GM10266 (cell line): ENCODE results near the gene DDX49.
A peak's percentile ranks its signal among the peaks of the same experiment; 100 is the strongest.

Experiments
- DNase-seq: peaks from one replicate; pipeline ENCODE4 v3.0.0; 2012; ENCODE audit errors: extremely low spot score
- TF ChIP-seq, protein P1 (sequence below): IDR thresholded peaks from 2 replicates; pipeline ENCODE4 v1.5.1; 2012; ENCODE audit warnings: mild to moderate bottlenecking, low read depth; ENCODE audit not compliant: control insufficient read depth, insufficient read depth; ENCODE audit errors: missing control alignments

The DDX49 gene

DNA sequence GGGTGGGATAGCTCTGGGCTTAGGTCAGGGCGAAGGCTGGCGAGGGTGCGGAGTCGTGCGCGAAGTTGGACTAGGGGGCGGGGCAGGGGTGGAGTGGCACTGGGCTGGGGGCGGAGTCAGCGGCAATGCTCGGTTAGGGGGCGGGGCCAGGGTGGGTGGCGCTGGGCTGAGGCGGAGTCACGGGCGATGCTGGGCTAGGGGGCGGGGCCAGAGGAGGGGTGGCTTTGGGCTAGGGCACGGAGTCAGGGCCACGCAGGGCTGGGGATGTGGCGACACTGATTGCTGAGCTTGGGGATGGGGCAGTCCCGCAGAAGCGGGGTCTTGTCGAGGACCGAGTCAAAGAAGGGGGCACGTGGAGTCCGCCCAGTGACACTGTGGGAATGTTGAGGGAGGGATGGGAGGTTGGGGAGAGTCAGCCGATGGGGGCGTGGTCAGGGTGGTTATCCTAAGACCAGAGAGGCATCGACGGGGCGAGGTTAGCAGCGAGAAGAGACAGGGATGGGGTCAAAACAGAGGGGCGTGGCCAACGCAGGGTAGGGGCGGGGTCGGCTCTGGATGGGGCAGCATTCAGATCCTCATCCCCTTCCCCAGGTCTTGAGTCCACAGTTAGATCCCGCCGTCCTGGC lies 12.8 kb downstream of the DDX49 start:
- DNase-seq: peak; percentile 92

GRCh38 chr19:18933297-18933696 lies 13.8 kb downstream of the DDX49 start:
- TF ChIP-seq, protein P1, sequence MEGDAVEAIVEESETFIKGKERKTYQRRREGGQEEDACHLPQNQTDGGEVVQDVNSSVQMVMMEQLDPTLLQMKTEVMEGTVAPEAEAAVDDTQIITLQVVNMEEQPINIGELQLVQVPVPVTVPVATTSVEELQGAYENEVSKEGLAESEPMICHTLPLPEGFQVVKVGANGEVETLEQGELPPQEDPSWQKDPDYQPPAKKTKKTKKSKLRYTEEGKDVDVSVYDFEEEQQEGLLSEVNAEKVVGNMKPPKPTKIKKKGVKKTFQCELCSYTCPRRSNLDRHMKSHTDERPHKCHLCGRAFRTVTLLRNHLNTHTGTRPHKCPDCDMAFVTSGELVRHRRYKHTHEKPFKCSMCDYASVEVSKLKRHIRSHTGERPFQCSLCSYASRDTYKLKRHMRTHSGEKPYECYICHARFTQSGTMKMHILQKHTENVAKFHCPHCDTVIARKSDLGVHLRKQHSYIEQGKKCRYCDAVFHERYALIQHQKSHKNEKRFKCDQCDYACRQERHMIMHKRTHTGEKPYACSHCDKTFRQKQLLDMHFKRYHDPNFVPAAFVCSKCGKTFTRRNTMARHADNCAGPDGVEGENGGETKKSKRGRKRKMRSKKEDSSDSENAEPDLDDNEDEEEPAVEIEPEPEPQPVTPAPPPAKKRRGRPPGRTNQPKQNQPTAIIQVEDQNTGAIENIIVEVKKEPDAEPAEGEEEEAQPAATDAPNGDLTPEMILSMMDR: no peak

More for the DNA sequence above, 12.8 kb downstream of the DDX49 start:
- TF ChIP-seq, protein P1: no peak

DNA sequence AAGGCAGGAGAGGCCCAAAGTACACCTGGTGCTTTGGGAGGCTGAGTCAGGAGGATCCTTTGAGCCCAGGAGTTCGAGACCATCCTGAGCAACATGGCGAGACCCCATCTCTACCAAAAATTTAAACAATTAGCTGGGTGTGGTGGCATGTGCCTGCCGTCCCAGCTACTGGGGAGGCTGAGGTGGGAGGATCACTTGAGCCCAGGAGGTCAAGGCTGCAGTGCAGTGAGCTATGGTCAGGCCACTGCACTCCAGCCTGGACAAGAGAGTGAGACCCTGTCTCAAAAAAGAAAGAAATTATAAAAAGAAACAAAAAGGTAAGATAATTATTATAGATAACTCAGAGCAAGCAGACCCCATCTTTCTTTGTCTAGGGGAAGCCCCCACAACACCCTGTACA lies 19.6 kb downstream of the DDX49 start:
- DNase-seq: no peak
- TF ChIP-seq, protein P1: no peak

More at GRCh38 chr19:18933297-18933696, 13.8 kb downstream of the DDX49 start:
- DNase-seq: no peak

DNA sequence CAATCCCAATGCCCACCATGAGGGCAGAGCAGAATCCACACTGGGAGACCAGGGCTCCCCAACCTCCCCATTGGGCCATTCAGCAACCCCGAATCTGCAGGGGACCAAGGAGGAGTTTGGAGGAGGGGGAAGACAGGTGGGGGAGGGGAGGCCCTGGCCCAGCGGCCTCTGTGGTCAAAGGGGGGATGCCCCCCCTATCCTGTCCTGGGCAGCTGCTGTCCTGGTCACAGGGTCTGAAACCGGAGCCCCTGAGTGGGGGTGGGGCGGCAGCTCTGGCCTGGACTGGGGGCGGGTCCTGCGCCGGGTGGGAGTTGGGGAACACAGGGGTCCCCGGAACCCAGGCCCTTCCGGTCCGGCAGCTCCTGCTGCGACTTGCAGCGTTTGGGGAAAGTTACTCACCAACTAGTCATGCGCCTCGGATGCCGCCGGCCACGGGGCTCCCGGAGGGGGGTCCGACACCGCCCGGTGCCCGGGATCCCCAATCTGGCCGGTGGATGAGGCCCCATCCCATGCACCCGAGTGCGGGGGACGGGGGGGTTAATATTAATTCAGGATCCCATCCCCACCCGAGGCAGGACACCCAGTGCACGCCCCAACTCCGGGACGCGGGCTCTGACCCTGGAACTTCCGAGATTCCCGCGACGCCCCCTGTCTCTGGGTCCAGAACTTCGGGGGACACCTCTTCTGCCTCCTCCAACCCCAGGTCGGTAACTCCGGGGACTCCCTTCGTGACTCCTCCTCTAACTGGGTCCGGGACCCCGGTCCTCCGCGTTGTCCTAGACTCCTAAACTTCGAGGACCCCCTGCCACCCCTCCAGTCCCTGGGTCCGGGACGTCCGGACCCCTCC lies 20.6 kb downstream of the DDX49 start:
- TF ChIP-seq, protein P1: no peak
- peak; percentile 58 for DNase-seq

- TF ChIP-seq, protein P1: peak; percentile 55
- peak; percentile 94 for DNase-seq
Observed at GRCh38 chr19:18940769-18941627, 21.5 kb downstream of the DDX49 start, which contains the start of gene HOMER3. TSS of gene HOMER3 (minus strand) at chr19:18941217. CDS start at chr19:18938982, 2,235 bp downstream.

- TF ChIP-seq, protein P1: no peak
- no peak for DNase-seq
Observed at GRCh38 chr19:18941628-18942354, 22.3 kb downstream of the DDX49 start.
